A549 (cell line): Measurements from ENCODE around the gene MAD1L1. TPM values are rescaled to one million over a fixed set of nuclear protein-coding genes. Genes with fewer than 3 reads are reported as not detected.

Experiments
- ATAC-seq, 2 experiments: fragments of 200-7000 bp in 1 of 2; fragments of >200 bp in 1 of 2; cut with Nextera tagmentation in 1 of 2; cut with Tn5 transposase in 1 of 2; 3 replicates each; pipeline versions ENCODE4 v1.8.0 to v1.9.1; 2018 to 2020; ENCODE audit warnings: mild to moderate bottlenecking in 1 of 2, moderate library complexity in 1 of 2
- CTCF ChIA-PET: fragments of 300-600 bp; sonication (Branson Sonifier 250); formaldehyde crosslinking; extraction: SDS; loops from one replicate; lab custom pipeline; 2021; ENCODE audit warnings: antibody characterized with exemption, inconsistent platforms; lab: Yijun Ruan, JAX
- POLR2A ChIA-PET: fragments of 350-600 bp; formaldehyde crosslinking; extraction: SDS; loops from one replicate; lab custom pipeline; 2021; ENCODE audit warnings: antibody characterized with exemption, inconsistent platforms; lab: Yijun Ruan, JAX
- DNase-seq, 2 experiments: peaks; one replicate each; pipeline versions ENCODE4 v3.0.0 to v3.0.0-alpha.2; 2011 to 2016; ENCODE audit warnings: low read depth in 1 of 2, low spot score in 1 of 2
- FAIRE-seq: peaks from 2 replicates; lab custom pipeline; 2011; peaks lifted over from hg19 to GRCh38; lab: Jason Lieb, UNC
- H3K27ac ChIP-seq, 2 experiments: fragments of >200 bp; sonication (Bioruptor Twin); formaldehyde crosslinking; 3 replicates each; pipeline ENCODE4 v1.5.1; 2016 to 2017
- H3K4me1 ChIP-seq: fragments of >200 bp; sonication (Bioruptor Twin); formaldehyde crosslinking; 3 replicates; pipeline ENCODE4 v1.6.1; 2016
- H3K4me2 ChIP-seq: fragments of >200 bp; sonication (Bioruptor Twin); formaldehyde crosslinking; 3 replicates; pipeline ENCODE4 v1.6.1; 2016
- H3K4me3 ChIP-seq: fragments of >200 bp; sonication (Bioruptor Twin); formaldehyde crosslinking; 3 replicates; pipeline ENCODE4 v1.5.1; 2016
- H3K9me3 ChIP-seq: fragments of >200 bp; sonication (Bioruptor Twin); formaldehyde crosslinking; 3 replicates; pipeline ENCODE4 v1.6.1; 2016
- BCL3 ChIP-seq: fragments of >200 bp; sonication (Bioruptor Twin); formaldehyde crosslinking; IDR thresholded peaks from 3 replicates; pipeline ENCODE4 v1.6.1; 2016
- CBX8 ChIP-seq: fragments of 200-600 bp; sonication (generic); IDR thresholded peaks from 2 replicates; pipeline ENCODE4 v1.6.1; 2016
- E2F6 ChIP-seq: IDR thresholded peaks from 2 replicates; pipeline ENCODE4 v1.6.1; 2012; ENCODE audit warnings: low read depth, borderline replicate concordance
- EHMT2 ChIP-seq: fragments of 200-600 bp; sonication (generic); IDR thresholded peaks from 2 replicates; pipeline ENCODE4 v1.6.1; 2016; ENCODE audit warnings: antibody characterized with exemption, low read depth, mild to moderate bottlenecking, moderate library complexity
- FOSB ChIP-seq: fragments of 250-450 bp; sonication (Bioruptor Pico); IDR thresholded peaks from 2 replicates; pipeline ENCODE4 v1.5.0; 2020; ENCODE audit warnings: mild to moderate bottlenecking, moderate library complexity
- FOXS1 ChIP-seq: fragments of 250-450 bp; sonication (Bioruptor Pico); IDR thresholded peaks from 2 replicates; pipeline ENCODE4 v1.5.0; 2020; ENCODE audit warnings: mild to moderate bottlenecking, moderate library complexity
- GATA3 ChIP-seq: IDR thresholded peaks from 2 replicates; pipeline ENCODE4 v1.6.1; 2012; ENCODE audit warnings: borderline replicate concordance
- HDAC2 ChIP-seq: fragments of 200-600 bp; sonication (generic); IDR thresholded peaks from 2 replicates; pipeline ENCODE4 v1.6.1; 2016
- HES2 ChIP-seq: fragments of >200 bp; sonication (Bioruptor Twin); formaldehyde crosslinking; IDR thresholded peaks from 2 replicates; pipeline ENCODE4 v1.6.1; 2016
- HOXB13 ChIP-seq: fragments of 250-450 bp; sonication (Bioruptor Pico); IDR thresholded peaks from 2 replicates; pipeline ENCODE4 v1.5.0; 2020; ENCODE audit warnings: low read depth, mild to moderate bottlenecking, moderate library complexity
- JUNB ChIP-seq: fragments of >200 bp; sonication (Bioruptor Twin); formaldehyde crosslinking; IDR thresholded peaks from 2 replicates; pipeline ENCODE4 v1.6.1; 2016
- KDM5A ChIP-seq: fragments of 200-600 bp; sonication (generic); IDR thresholded peaks from 2 replicates; pipeline ENCODE4 v1.6.1; 2016; ENCODE audit warnings: antibody characterized with exemption, mild to moderate bottlenecking
- MAFK ChIP-seq: fragments of 450-650 bp; IDR thresholded peaks from 2 replicates; pipeline ENCODE4 v1.6.1; 2014; ENCODE audit not compliant: partially characterized antibody
- MYC ChIP-seq: IDR thresholded peaks from 2 replicates; pipeline ENCODE4 v1.6.1; 2012; ENCODE audit warnings: mild to moderate bottlenecking, inconsistent platforms, low read length, improper control_type of control experiment, borderline replicate concordance
- PBX3 ChIP-seq: IDR thresholded peaks from 2 replicates; pipeline ENCODE4 v1.6.1; 2012
- PHF8 ChIP-seq: fragments of 200-600 bp; sonication (generic); IDR thresholded peaks from 2 replicates; pipeline ENCODE4 v1.6.1; 2016; ENCODE audit warnings: low read depth, mild to moderate bottlenecking, antibody characterized with exemption, moderate library complexity, borderline replicate concordance
- POLR2A ChIP-seq: IDR thresholded peaks from 2 replicates; pipeline ENCODE4 v1.6.1; 2012; ENCODE audit warnings: mild to moderate bottlenecking, low read length
- POLR2AphosphoS2 ChIP-seq: conservative IDR thresholded peaks from 2 replicates; pipeline ENCODE4 v1.6.1; 2012; ENCODE audit warnings: low read length, improper control_type of control experiment, inconsistent platforms
- RAD21 ChIP-seq, 2 experiments: fragments of >200 bp in 1 of 2; sonication (Bioruptor Twin) in 1 of 2; formaldehyde crosslinking in 1 of 2; IDR thresholded peaks in 1 of 2; conservative IDR thresholded peaks in 1 of 2; 2 replicates in 1 of 2; 3 replicates in 1 of 2; pipeline ENCODE4 v1.6.1; 2012 to 2018; ENCODE audit warnings: inconsistent platforms in 1 of 2
- RARB ChIP-seq: fragments of 250-450 bp; sonication (Bioruptor Pico); IDR thresholded peaks from 2 replicates; pipeline ENCODE4 v1.8.0; 2021; ENCODE audit warnings: mild to moderate bottlenecking, moderate library complexity
- RFX5 ChIP-seq: fragments of 450-650 bp; IDR thresholded peaks from 2 replicates; pipeline ENCODE4 v1.7.1; 2014; ENCODE audit warnings: antibody characterized with exemption, mild to moderate bottlenecking, moderate library complexity
- RNF2 ChIP-seq: fragments of 200-600 bp; sonication (generic); IDR thresholded peaks from 2 replicates; pipeline ENCODE4 v1.6.1; 2016; ENCODE audit warnings: low read depth, mild to moderate bottlenecking, antibody characterized with exemption, moderate library complexity, borderline replicate concordance
- SMC3 ChIP-seq: fragments of >200 bp; sonication (Bioruptor Twin); formaldehyde crosslinking; IDR thresholded peaks from 3 replicates; pipeline ENCODE4 v1.6.1; 2018; ENCODE audit warnings: inconsistent platforms
- SREBF2 ChIP-seq: fragments of 450-650 bp; IDR thresholded peaks from 2 replicates; pipeline ENCODE4 v1.6.1; 2014; ENCODE audit warnings: mild to moderate bottlenecking, moderate library complexity
- TP53 ChIP-seq: fragments of 250-450 bp; sonication (Bioruptor Pico); IDR thresholded peaks from 2 replicates; pipeline ENCODE4 v1.5.0; 2021; ENCODE audit warnings: mild to moderate bottlenecking, moderate library complexity
- ZC3H11A ChIP-seq: fragments of 450-650 bp; IDR thresholded peaks from 2 replicates; pipeline ENCODE4 v1.6.1; 2014; ENCODE audit warnings: antibody characterized with exemption, mild to moderate bottlenecking
- ZFP36 ChIP-seq: fragments of 450-650 bp; IDR thresholded peaks from 2 replicates; pipeline ENCODE4 v1.6.1; 2014; ENCODE audit warnings: borderline replicate concordance; ENCODE audit not compliant: partially characterized antibody
- ZSCAN20 ChIP-seq: fragments of 250-450 bp; sonication (Bioruptor Pico); IDR thresholded peaks from 2 replicates; pipeline ENCODE4 v1.8.0; 2022; ENCODE audit warnings: mild to moderate bottlenecking, moderate library complexity
- WGBS: methylation state at CpG from one replicate; pipeline ENCODE4 v1.1.6; 2017; ENCODE audit errors: missing lambda C conversion rate; 5-methylcytosine and 5-hydroxymethylcytosine counted together
- polyA plus RNA-seq, 4 experiments: library from polyadenylated mRNA; depleted of rRNA in 3 of 4; stranded (reverse); fragments of >200 nt; fragmentation: RNase III in 1 of 4; extraction: RNeasy Plus Mini Kit Qiagen cat#74134 plus additional on column Dnase treatment in 1 of 4; gene quantifications; 2 replicates in 3 of 4; 3 replicates in 1 of 4; pipeline ENCODE4 v1.2.3, GENCODE V29; 2011 to 2017

Gene MAD1L1
- polyA plus RNA-seq, 2 of the 4 experiments (the other 2 are of a cell fraction): 13.6 to 16.6 TPM

- no peak for DNase-seq
- Histone ChIP-seq H3K4me1 (peaks cover 37% of the 10 kb centered on the region), H3K9me3 (no peaks in the 10 kb centered on the region), H3K4me2 (no peak overlapping the region)
- 93% methylated on average over 12 of the region's 13 CpGs for WGBS
- no peak for FAIRE-seq
- no peak for TF ChIP-seq SREBF2
- no peak for TF ChIP-seq MAFK
- TF ChIP-seq EHMT2: no peak
- no peak for TF ChIP-seq RNF2
- no peak for TF ChIP-seq RFX5
- no peak for TF ChIP-seq POLR2AphosphoS2
- TF ChIP-seq FOXS1 (CRISPR knock-in tag): no peak
- TF ChIP-seq GATA3: no peak
- TF ChIP-seq ZC3H11A: no peak
- no peak for TF ChIP-seq RAD21 (conservative IDR thresholded peaks at IDR 0.05 in 1 of 2, IDR thresholded peaks at IDR 0.05 in 1 of 2)
- no peak for TF ChIP-seq HDAC2
- TF ChIP-seq POLR2A: no peak
- no peak for TF ChIP-seq ZSCAN20 (CRISPR knock-in tag)
- no peak for TF ChIP-seq CBX8
- TF ChIP-seq HOXB13 (CRISPR knock-in tag): no peak
- TF ChIP-seq HES2: no peak
- TF ChIP-seq BCL3: no peak
- TF ChIP-seq, all 56 proteins: peak for 0
- POLR2A ChIA-PET: no interaction called here
- CTCF ChIA-PET: interaction anchor here (1.0 to 1.7 kb wide), 5 partner anchors 8 to 189 kb away, joined by 3 to 4 read pairs (median 3); no protein-coding TSS in a partner anchor
- no peak overlapping the region for H3K4me3 ChIP-seq
- no peak for ATAC-seq
- H3K27ac ChIP-seq: no peak overlapping the region
These were observed 74.2 kb downstream of the MAD1L1 start for GRCh38 chr7:2158331-2159175.

GRCh38 chr7:2157473-2158279, 75.1 kb downstream of the MAD1L1 start:
- Histone ChIP-seq H3K27ac (no peak overlapping the region), H3K9me3 (no peaks in the 10 kb centered on the region), H3K4me2 (peak overlapping the region; percentile 36; the same call in 2 of the 3 replicates), H3K4me3 (no peak overlapping the region), H3K4me1 (peaks cover 28% of the 10 kb centered on the region)
- TF ChIP-seq KDM5A (no peak), RNF2 (no peak), GATA3 (0 out of 2 replicates have a peak, but pooled peaks have one; percentile 43), ZSCAN20 (CRISPR knock-in tag) (no peak)
- peak in 1 of 2 experiments; percentile 62 for DNase-seq
- CTCF ChIA-PET: interaction anchor here (1.0 to 1.7 kb wide), 6 partner anchors 9 to 190 kb away, joined by 3 to 4 read pairs (median 3); no protein-coding TSS in a partner anchor
- no peak for FAIRE-seq
- ATAC-seq: peak; percentile 61 to 81
- WGBS: 59% methylated on average over 19 of the region's 19 CpGs
- POLR2A ChIA-PET: no interaction called here

GRCh38 chr7:2156756-2157472, 75.8 kb downstream of the MAD1L1 start:
- 93% methylated on average over 15 of the region's 15 CpGs for WGBS
- POLR2A ChIA-PET: no interaction called here
- no peak overlapping the region for H3K27ac ChIP-seq

More at GRCh38 chr7:2156756-2157472, 75.8 kb downstream of the MAD1L1 start:
- peak overlapping the region; percentile 36; the same call in 2 of the 3 replicates for H3K4me2 ChIP-seq
- no peak overlapping the region for H3K4me3 ChIP-seq
- CTCF ChIA-PET: interaction anchor here (1.0 to 1.3 kb wide), 4 partner anchors 10 to 191 kb away, joined by 3 to 4 read pairs (median 3); no protein-coding TSS in a partner anchor
- FAIRE-seq: no peak
- DNase-seq: no peak
- TF ChIP-seq RARB: no peak
- TF ChIP-seq CBX8: no peak
- TF ChIP-seq HDAC2: no peak
- no peak for TF ChIP-seq JUNB
- no peak for TF ChIP-seq PHF8
- no peak for TF ChIP-seq MAFK
- TF ChIP-seq MYC: no peak
- no peak for TF ChIP-seq SMC3
- no peak for TF ChIP-seq ZFP36
- no peak for TF ChIP-seq TP53 (CRISPR knock-in tag)
- TF ChIP-seq PBX3: no peak
- TF ChIP-seq FOSB (CRISPR knock-in tag): no peak
- TF ChIP-seq E2F6: no peak
- TF ChIP-seq SREBF2: no peak
- H3K4me1 ChIP-seq: peaks cover 24% of the 10 kb centered on the region
- no peak for ATAC-seq
- H3K9me3 ChIP-seq: no peaks in the 10 kb centered on the region
